Fibroblast of mammary gland (primary cell): Measurements from ENCODE around the gene ANKRD65.

Experiments used
- DNase-seq: peaks from one replicate; pipeline ENCODE4 v3.0.0-alpha.2; 2010; ENCODE audit warnings: low read depth
- H3K4me3 ChIP-seq: 2 replicates; pipeline ENCODE4 v1.5.1; 2011; ENCODE audit warnings: low read depth, mild to moderate bottlenecking, low read length, moderate library complexity; ENCODE audit not compliant: control insufficient read depth
- CTCF ChIP-seq: conservative IDR thresholded peaks from 2 replicates; pipeline ENCODE4 v1.5.1; 2011; ENCODE audit warnings: low read depth, low read length, inconsistent platforms; ENCODE audit not compliant: control insufficient read depth, insufficient read depth

The ANKRD65 gene

GRCh38 chr1:1426496-1427105 is 5.5 kb upstream of the ANKRD65 start:
- no peak for DNase-seq
- TF ChIP-seq CTCF: no peak
- H3K4me3 ChIP-seq: no peak overlapping the region

GRCh38 chr1:1425753-1426495 is 4.8 kb upstream of the ANKRD65 start:
- no peak for TF ChIP-seq CTCF
- no peak overlapping the region for H3K4me3 ChIP-seq
- no peak for DNase-seq

- no peak for TF ChIP-seq CTCF
- DNase-seq: no peak
- no peak overlapping the region for H3K4me3 ChIP-seq
Measured at GRCh38 chr1:1425426-1425752, 4.3 kb upstream of the ANKRD65 start.

- no peak overlapping the region for H3K4me3 ChIP-seq
- no peak for DNase-seq
- no peak for TF ChIP-seq CTCF
Measured at GRCh38 chr1:1424707-1425106, 3.6 kb upstream of the ANKRD65 start.

- DNase-seq: no peak
- TF ChIP-seq CTCF: no peak
- H3K4me3 ChIP-seq: no peak overlapping the region
Measured at GRCh38 chr1:1423245-1423597, 2.1 kb upstream of the ANKRD65 start.

GRCh38 chr1:1422465-1423244 is 1.6 kb upstream of the ANKRD65 start:
- TF ChIP-seq CTCF: no peak
- no peak for DNase-seq
- no peak overlapping the region for H3K4me3 ChIP-seq
